Mesenchymal stem cell (in vitro differentiated cells and primary cell): ENCODE measurements around the gene TFDP1.
"Not testable (repeated sequence)": the region's sequence is repeated elsewhere in the genome, so short reads cannot be mapped to it uniquely, and the experiment has no call there.

Source experiments
- DNase-seq: peaks from one replicate; pipeline ENCODE4 v3.0.0-alpha.2; 2013
- H2AFZ ChIP-seq: one replicate; pipeline ENCODE4 v1.6.1; 2013; ENCODE audit warnings: low read depth, mild to moderate bottlenecking, control low read depth, inconsistent platforms, low read length, moderate library complexity
- H2AK5ac ChIP-seq: 2 replicates; pipeline ENCODE4 v1.6.1; 2013; ENCODE audit warnings: low read length, moderate library complexity, mild to moderate bottlenecking, inconsistent platforms; ENCODE audit not compliant: severe bottlenecking
- H2BK120ac ChIP-seq: one replicate; pipeline ENCODE4 v1.6.1; 2013; ENCODE audit warnings: low read depth, mild to moderate bottlenecking, inconsistent platforms, low read length, moderate library complexity
- H2BK12ac ChIP-seq, 2 experiments: one replicate each; pipeline ENCODE4 v1.6.1; 2013; ENCODE audit warnings: inconsistent platforms in 2 of 2, low read length in 2 of 2, mild to moderate bottlenecking in 2 of 2, moderate library complexity in 2 of 2, control low read depth in 1 of 2
- H2BK15ac ChIP-seq: one replicate; pipeline ENCODE4 v1.6.1; 2013; ENCODE audit warnings: mild to moderate bottlenecking, low read depth, inconsistent platforms; ENCODE audit not compliant: poor library complexity, severe bottlenecking
- H2BK5ac ChIP-seq: 2 replicates; pipeline ENCODE4 v1.6.1; 2013; ENCODE audit warnings: low read depth, mild to moderate bottlenecking, low read length, control low read depth, inconsistent platforms; ENCODE audit not compliant: poor library complexity, severe bottlenecking
- H3K14ac ChIP-seq, 2 experiments: one replicate each; pipeline ENCODE4 v1.6.1; 2013; ENCODE audit warnings: inconsistent platforms in 2 of 2, low read length in 2 of 2, control low read depth in 1 of 2, mild to moderate bottlenecking in 1 of 2, moderate library complexity in 1 of 2
- H3K18ac ChIP-seq, 2 experiments: one replicate each; pipeline ENCODE4 v1.6.1; 2013; ENCODE audit warnings: inconsistent platforms in 2 of 2, low read length in 2 of 2, control low read depth in 1 of 2, low read depth in 1 of 2, mild to moderate bottlenecking in 1 of 2
- H3K23ac ChIP-seq, 2 experiments: one replicate each; pipeline ENCODE4 v1.6.1; 2013; ENCODE audit warnings: inconsistent platforms in 2 of 2, low read length in 2 of 2, mild to moderate bottlenecking in 2 of 2, moderate library complexity in 2 of 2, control low read depth in 1 of 2
- H3K27ac ChIP-seq: 2 replicates; pipeline ENCODE4 v1.5.1; 2013; ENCODE audit warnings: mild to moderate bottlenecking, moderate library complexity, low read length, control low read depth, inconsistent platforms; ENCODE audit not compliant: poor library complexity, severe bottlenecking
- H3K27me3 ChIP-seq, 2 experiments: 2 replicates each; pipeline versions ENCODE4 v1.6.1 to v1.7.0; 2013; ENCODE audit warnings: low read length in 2 of 2, mild to moderate bottlenecking in 2 of 2, moderate library complexity in 2 of 2, control low read depth in 1 of 2, inconsistent platforms in 1 of 2; ENCODE audit not compliant: control insufficient read depth in 1 of 2, insufficient read depth in 1 of 2
- H3K36me3 ChIP-seq, 2 experiments: 2 replicates each; pipeline versions ENCODE4 v1.6.1 to v1.7.0; 2013; ENCODE audit warnings: low read length in 2 of 2, control low read depth in 1 of 2, inconsistent platforms in 1 of 2, low read depth in 1 of 2, mild to moderate bottlenecking in 1 of 2; ENCODE audit not compliant: insufficient read depth in 2 of 2, control insufficient read depth in 1 of 2
- H3K4ac ChIP-seq, 2 experiments: one replicate each; pipeline ENCODE4 v1.6.1; 2013; ENCODE audit warnings: inconsistent platforms in 2 of 2, low read length in 2 of 2, mild to moderate bottlenecking in 2 of 2, moderate library complexity in 2 of 2, control low read depth in 1 of 2, low read depth in 1 of 2
- H3K4me1 ChIP-seq: 2 replicates; pipeline ENCODE4 v1.6.1; 2013; ENCODE audit warnings: low read depth, low read length, control low read depth; ENCODE audit not compliant: control insufficient read depth, insufficient read depth
- H3K4me2 ChIP-seq: 2 replicates; pipeline ENCODE4 v1.6.1; 2013; ENCODE audit warnings: low read length, mild to moderate bottlenecking, inconsistent platforms; ENCODE audit not compliant: poor library complexity, severe bottlenecking
- H3K4me3 ChIP-seq, 2 experiments: 2 replicates each; pipeline versions ENCODE4 v1.5.1 to v1.7.0; 2013; ENCODE audit warnings: low read length in 2 of 2, mild to moderate bottlenecking in 2 of 2, control low read depth in 1 of 2, low read depth in 1 of 2; ENCODE audit not compliant: insufficient read depth in 1 of 2
- H3K79me1 ChIP-seq: replicated peaks from 2 replicates; pipeline ENCODE4 v1.6.1; 2013; ENCODE audit warnings: mild to moderate bottlenecking, control low read depth, low read length, inconsistent platforms; ENCODE audit not compliant: poor library complexity, severe bottlenecking
- H3K9ac ChIP-seq: 2 replicates; pipeline ENCODE4 v1.7.0; 2013; ENCODE audit warnings: mild to moderate bottlenecking, low read length, moderate library complexity
- H3K9me3 ChIP-seq: 2 replicates; pipeline ENCODE4 v1.7.0; 2013; ENCODE audit warnings: mild to moderate bottlenecking, low read length; ENCODE audit not compliant: control insufficient read depth
- H4K8ac ChIP-seq: one replicate; pipeline ENCODE4 v1.6.1; 2013; ENCODE audit warnings: inconsistent platforms, mild to moderate bottlenecking, low read length, moderate library complexity
- H4K91ac ChIP-seq: one replicate; pipeline ENCODE4 v1.6.1; 2013; ENCODE audit warnings: mild to moderate bottlenecking, low read length, inconsistent platforms
- WGBS: methylation state at CpG from one replicate; pipeline ENCODE4 v1.1.7; 2013; ENCODE audit warnings: mixed read lengths; 5-methylcytosine and 5-hydroxymethylcytosine counted together

The TFDP1 gene

GRCh38 chr13:113621046-113621445 lies 36.5 kb downstream of the TFDP1 start:
- H2BK12ac ChIP-seq = no peak overlapping the region
- no peak overlapping the region for H4K91ac ChIP-seq
- no peak overlapping the region for H2BK120ac ChIP-seq
- H2AK5ac ChIP-seq = no peak overlapping the region
- no peak overlapping the region for H2AFZ ChIP-seq
- H3K4ac ChIP-seq = no peak overlapping the region
- no peak overlapping the region for H3K9ac ChIP-seq
- DNase-seq = no peak
- H3K27me3 ChIP-seq = no peaks in the 10 kb centered on the region
- no peak overlapping the region for H2BK15ac ChIP-seq
- H4K8ac ChIP-seq = no peak overlapping the region
- no peak overlapping the region for H3K18ac ChIP-seq
- no peak overlapping the region for H3K4me2 ChIP-seq
- no peaks in the 10 kb centered on the region for H3K9me3 ChIP-seq
- H2BK5ac ChIP-seq = no peak overlapping the region
- no peak overlapping the region for H3K23ac ChIP-seq
- no peak overlapping the region for H3K27ac ChIP-seq
- H3K14ac ChIP-seq = no peak overlapping the region
- peaks cover 27 to 37% of the 10 kb centered on the region in 2 experiments for H3K36me3 ChIP-seq
- WGBS = 98% methylated on average over 10 of the region's 15 CpGs
- peaks cover 21% of the 10 kb centered on the region for H3K79me1 ChIP-seq
- no peak overlapping the region for H3K4me3 ChIP-seq
- H3K4me1 ChIP-seq = peaks cover 22% of the 10 kb centered on the region

DNA sequence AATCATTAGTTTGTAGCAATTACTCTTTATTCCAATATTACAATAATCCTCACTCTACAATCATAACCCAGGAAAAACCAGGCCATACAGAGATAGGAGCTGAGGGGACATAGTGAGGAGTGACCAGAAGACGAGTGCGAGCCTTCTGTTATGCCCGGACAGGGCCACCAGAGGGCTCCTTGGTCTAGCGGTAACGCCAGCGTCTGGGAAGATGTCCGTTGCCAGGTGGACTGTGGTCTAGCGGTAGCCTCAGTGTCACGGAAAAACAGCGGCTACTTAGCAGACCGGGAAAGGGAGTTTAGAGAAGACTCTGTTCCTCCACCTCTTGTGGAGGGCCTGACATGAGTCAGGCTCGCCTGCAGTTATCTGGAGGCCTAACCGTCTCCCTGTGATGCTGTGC lies 36.9 kb downstream of the TFDP1 start:
- peak; percentile 57 for DNase-seq
- H3K4me1 ChIP-seq = peaks cover 21% of the 10 kb centered on the region
- not testable (repeated sequence) for H3K18ac ChIP-seq, H4K91ac ChIP-seq, H4K8ac ChIP-seq, H2AFZ ChIP-seq, H3K9ac ChIP-seq, H2AK5ac ChIP-seq, H3K14ac ChIP-seq, H2BK5ac ChIP-seq, H3K27ac ChIP-seq, H3K23ac ChIP-seq, H3K9me3 ChIP-seq, H3K4ac ChIP-seq, H3K4me2 ChIP-seq, H3K4me3 ChIP-seq, H3K27me3 ChIP-seq, H2BK12ac ChIP-seq, H2BK15ac ChIP-seq, H2BK120ac ChIP-seq
- 74% methylated on average over 11 of the region's 13 CpGs for WGBS
- peaks cover 20% of the 10 kb centered on the region for H3K79me1 ChIP-seq
- peaks cover 23 to 34% of the 10 kb centered on the region in 2 experiments for H3K36me3 ChIP-seq

DNA sequence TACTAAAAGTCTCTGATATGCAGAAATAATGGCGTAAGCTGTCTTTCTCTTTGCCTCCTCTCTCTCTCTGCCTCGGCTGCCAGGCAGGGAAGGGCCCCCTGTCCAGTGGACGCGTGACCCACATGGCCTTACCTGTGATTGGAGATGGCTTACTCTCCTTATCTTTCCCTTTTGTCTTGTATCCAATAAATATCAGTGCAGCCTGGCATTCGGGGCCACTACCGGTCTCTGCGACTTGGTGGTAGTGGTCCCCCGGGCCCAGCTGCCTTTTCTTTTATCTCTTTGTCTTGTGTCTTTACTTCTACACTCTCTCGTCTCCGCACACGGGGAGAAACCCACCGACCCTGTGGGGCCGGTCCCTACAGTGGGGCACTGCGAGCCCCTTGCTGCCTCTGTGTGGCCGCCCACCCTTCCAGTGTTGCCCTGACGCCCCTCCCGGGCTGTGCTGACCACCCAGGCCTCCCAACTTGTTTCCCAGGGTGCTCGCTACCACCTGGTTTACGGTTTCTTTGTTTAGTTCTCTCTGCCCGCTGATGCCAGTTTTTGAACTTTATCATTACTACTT lies 37.5 kb downstream of the TFDP1 start:
- H3K4me2 ChIP-seq, H2AK5ac ChIP-seq, H3K23ac ChIP-seq, H3K4me3 ChIP-seq, H2BK12ac ChIP-seq, H2BK5ac ChIP-seq, H3K9me3 ChIP-seq, H3K27me3 ChIP-seq, H4K91ac ChIP-seq, DNase-seq, H4K8ac ChIP-seq, H3K4ac ChIP-seq, H2BK15ac ChIP-seq, H3K14ac ChIP-seq, H3K9ac ChIP-seq, H2BK120ac ChIP-seq, H2AFZ ChIP-seq, H3K18ac ChIP-seq, H3K27ac ChIP-seq: not testable (repeated sequence)
- Histone ChIP-seq H3K36me3 (peaks cover 19 to 35% of the 10 kb centered on the region in 2 experiments), H3K79me1 (peaks cover 21% of the 10 kb centered on the region), H3K4me1 (peaks cover 19% of the 10 kb centered on the region)
- WGBS = 98% methylated on average over 19 of the region's 20 CpGs

GRCh38 chr13:113622791-113623490 lies 38.4 kb downstream of the TFDP1 start:
- Histone ChIP-seq H3K4me1 (peaks cover 15% of the 10 kb centered on the region), H2BK15ac (no peak overlapping the region), H2BK5ac (no peak overlapping the region), H2BK120ac (no peak overlapping the region), H2AFZ (no peak overlapping the region), H3K4me2 (no peak overlapping the region), H3K4me3 (no peak overlapping the region), H3K79me1 (peaks cover 29% of the 10 kb centered on the region), H3K23ac (no peak overlapping the region), H3K27me3 (no peaks in the 10 kb centered on the region), H4K91ac (no peak overlapping the region), H3K36me3 (peaks cover 24 to 44% of the 10 kb centered on the region in 2 experiments), H3K9ac (no peak overlapping the region), H3K27ac (no peak overlapping the region), H3K4ac (no peak overlapping the region), H3K14ac (no peak overlapping the region), H3K18ac (no peak overlapping the region), H3K9me3 (no peaks in the 10 kb centered on the region), H2AK5ac (no peak overlapping the region), H4K8ac (no peak overlapping the region), H2BK12ac (no peak overlapping the region)
- DNase-seq = peak; percentile 3
- 98% methylated on average over 29 of the region's 29 CpGs for WGBS
